PC-3 (cell line): ENCODE data around the gene PCK2. TPM values are rescaled to one million over a fixed set of nuclear protein-coding genes. Genes with fewer than 3 reads are reported as not detected.

ENCODE experiments used
- ATAC-seq: fragments of 200-7000 bp; cut with Tn5 transposase; 2 replicates; pipeline ENCODE4 v1.9.1; 2020; ENCODE audit warnings: mild to moderate bottlenecking, moderate library complexity
- BruUV-seq: library from RNA; stranded (reverse); fragments of 400-500 nt; replicated peaks from 2 replicates; lab custom pipeline; 2021; lab: Mats Ljungman, UMichigan
- CTCF ChIA-PET: fragments of 300-600 bp; sonication (Branson Sonifier 250); formaldehyde crosslinking; loops from one replicate; lab custom pipeline; 2022; ENCODE audit warnings: antibody characterized with exemption; lab: Charles Lee
- POLR2A ChIA-PET: fragments of 300-600 bp; sonication (Branson Sonifier 250); formaldehyde crosslinking; loops from one replicate; lab custom pipeline; 2022; ENCODE audit warnings: antibody characterized with exemption; ENCODE audit not compliant: unreplicated experiment; lab: Charles Lee
- DNase-seq: peaks from one replicate; pipeline ENCODE4 v3.0.0-alpha.2; 2015
- H2AFZ ChIP-seq: fragments of 300-600 bp; sonication (generic); 2 replicates; pipeline ENCODE4 v1.6.0; 2016; ENCODE audit warnings: antibody characterized with exemption, low read length
- H3F3A ChIP-seq: fragments of 300-600 bp; sonication (generic); one replicate; pipeline ENCODE4 v1.6.0; 2017; ENCODE audit warnings: antibody characterized with exemption, low read length, control low read depth, mild to moderate bottlenecking; ENCODE audit not compliant: unreplicated experiment
- H3K27ac ChIP-seq: fragments of 300-600 bp; sonication (generic); 2 replicates; pipeline ENCODE4 v1.5.1; 2016; ENCODE audit warnings: mild to moderate bottlenecking, low read length
- H3K27me3 ChIP-seq: fragments of 300-600 bp; sonication (generic); 2 replicates; pipeline ENCODE4 v1.6.1; 2016; ENCODE audit warnings: low read length, mixed read lengths
- H3K36me3 ChIP-seq: fragments of 300-600 bp; sonication (generic); 2 replicates; pipeline ENCODE4 v1.6.1; 2016; ENCODE audit warnings: low read depth, mixed run types, low read length, mixed read lengths
- H3K4me1 ChIP-seq: fragments of 300-600 bp; sonication (generic); 2 replicates; pipeline ENCODE4 v1.5.1; 2016; ENCODE audit warnings: low read length; ENCODE audit not compliant: insufficient read depth
- H3K4me2 ChIP-seq: fragments of 300-600 bp; sonication (generic); 2 replicates; pipeline ENCODE4 v1.6.0; 2016; ENCODE audit warnings: low read length
- H3K4me3 ChIP-seq: fragments of 300-600 bp; sonication (generic); 2 replicates; pipeline ENCODE4 v1.5.1; 2016; ENCODE audit warnings: mild to moderate bottlenecking, low read length, mixed read lengths
- H3K79me2 ChIP-seq: fragments of 300-600 bp; sonication (generic); 2 replicates; pipeline ENCODE4 v1.6.1; 2017; ENCODE audit warnings: low read length, mixed read lengths
- H3K9ac ChIP-seq: fragments of 300-600 bp; sonication (generic); 2 replicates; pipeline ENCODE4 v1.6.0; 2016; ENCODE audit warnings: mild to moderate bottlenecking, low read length
- H3K9me2 ChIP-seq: fragments of 300-600 bp; sonication (generic); replicated peaks from 2 replicates; pipeline ENCODE4 v1.6.1; 2016; ENCODE audit warnings: mixed run types, low read length, mixed read lengths
- H3K9me3 ChIP-seq: fragments of 300-600 bp; sonication (generic); 2 replicates; pipeline ENCODE4 v1.6.1; 2016; ENCODE audit warnings: low read length, mixed read lengths
- H4K20me1 ChIP-seq: fragments of 300-600 bp; sonication (generic); 2 replicates; pipeline ENCODE4 v1.6.1; 2016; ENCODE audit warnings: low read length, mixed read lengths
- EZH2 ChIP-seq: fragments of 300-600 bp; sonication (generic); IDR thresholded peaks from one replicate; pipeline ENCODE4 v1.6.1; 2017; ENCODE audit warnings: antibody characterized with exemption, mild to moderate bottlenecking, low read length; ENCODE audit not compliant: unreplicated experiment
- EZH2phosphoT487 ChIP-seq: fragments of 300-600 bp; sonication (generic); IDR thresholded peaks from 2 replicates; pipeline ENCODE4 v1.6.1; 2018; ENCODE audit warnings: mild to moderate bottlenecking, antibody characterized with exemption, low read length, borderline replicate concordance
- intact Hi-C: fragments of 100-400 bp; cut with micrococcal nuclease; formaldehyde crosslinking; loops from 2 replicates; pipeline ENCODE4 v1.9.0; 2023
- total RNA-seq: library from RNA; depleted of rRNA; stranded (reverse); fragments of >200 nt; gene quantifications from 2 replicates; pipeline ENCODE4 v1.2.3, GENCODE V29; 2014
- TF ChIP-seq, protein P1 (sequence below): fragments of 300-600 bp; sonication (generic); conservative IDR thresholded peaks from 2 replicates; pipeline ENCODE4 v1.5.1; 2017; ENCODE audit warnings: antibody characterized with exemption, low read depth, mild to moderate bottlenecking, low read length

The PCK2 gene
- total RNA-seq, 1 experiment from 2014 or later = 11.6 TPM

DNA sequence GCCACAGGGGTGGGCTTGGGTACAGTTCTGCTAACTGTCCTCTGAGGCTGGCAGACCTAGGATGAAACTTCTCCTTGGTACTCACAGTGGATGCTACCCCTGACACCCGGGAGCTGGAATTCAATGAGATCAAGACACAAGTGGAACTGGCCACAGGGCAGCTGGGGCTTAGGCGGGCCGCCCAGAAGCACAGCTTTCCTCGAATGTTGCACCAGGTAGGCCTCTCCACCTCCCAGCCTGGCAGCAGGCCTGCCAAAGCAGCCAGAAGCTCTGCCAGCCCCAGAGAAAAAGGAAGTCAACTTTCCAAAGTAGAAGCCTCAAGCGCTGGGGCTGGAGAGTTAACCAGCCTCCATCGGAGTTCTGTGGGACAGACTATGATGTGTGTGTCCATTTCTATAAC, 23.1 kb downstream of the PCK2 start:
- Histone ChIP-seq H3K27me3 (no peaks in the 10 kb centered on the region), H4K20me1 (no peaks in the 10 kb centered on the region), H3K9me3 (no peaks in the 10 kb centered on the region), H2AFZ (no peak overlapping the region), H3K4me1 (peaks cover 18% of the 10 kb centered on the region), H3K27ac (no peak overlapping the region), H3K9me2 (no peaks in the 10 kb centered on the region), H3K79me2 (peaks cover 18% of the 10 kb centered on the region), H3K9ac (no peak overlapping the region), H3F3A (no peaks in the 10 kb centered on the region), H3K4me3 (no peak overlapping the region), H3K4me2 (no peak overlapping the region), H3K36me3 (peaks cover 15% of the 10 kb centered on the region)
- intact Hi-C loops = no loop called here
- no peak for TF ChIP-seq EZH2
- TF ChIP-seq, protein P1, sequence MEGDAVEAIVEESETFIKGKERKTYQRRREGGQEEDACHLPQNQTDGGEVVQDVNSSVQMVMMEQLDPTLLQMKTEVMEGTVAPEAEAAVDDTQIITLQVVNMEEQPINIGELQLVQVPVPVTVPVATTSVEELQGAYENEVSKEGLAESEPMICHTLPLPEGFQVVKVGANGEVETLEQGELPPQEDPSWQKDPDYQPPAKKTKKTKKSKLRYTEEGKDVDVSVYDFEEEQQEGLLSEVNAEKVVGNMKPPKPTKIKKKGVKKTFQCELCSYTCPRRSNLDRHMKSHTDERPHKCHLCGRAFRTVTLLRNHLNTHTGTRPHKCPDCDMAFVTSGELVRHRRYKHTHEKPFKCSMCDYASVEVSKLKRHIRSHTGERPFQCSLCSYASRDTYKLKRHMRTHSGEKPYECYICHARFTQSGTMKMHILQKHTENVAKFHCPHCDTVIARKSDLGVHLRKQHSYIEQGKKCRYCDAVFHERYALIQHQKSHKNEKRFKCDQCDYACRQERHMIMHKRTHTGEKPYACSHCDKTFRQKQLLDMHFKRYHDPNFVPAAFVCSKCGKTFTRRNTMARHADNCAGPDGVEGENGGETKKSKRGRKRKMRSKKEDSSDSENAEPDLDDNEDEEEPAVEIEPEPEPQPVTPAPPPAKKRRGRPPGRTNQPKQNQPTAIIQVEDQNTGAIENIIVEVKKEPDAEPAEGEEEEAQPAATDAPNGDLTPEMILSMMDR = no peak
- TF ChIP-seq EZH2phosphoT487 = no peak
- ATAC-seq (no peak), DNase-seq (no peak)
- POLR2A ChIA-PET = no interaction called here
- no TSS peak for BruUV-seq
- CTCF ChIA-PET = no interaction called here

DNA sequence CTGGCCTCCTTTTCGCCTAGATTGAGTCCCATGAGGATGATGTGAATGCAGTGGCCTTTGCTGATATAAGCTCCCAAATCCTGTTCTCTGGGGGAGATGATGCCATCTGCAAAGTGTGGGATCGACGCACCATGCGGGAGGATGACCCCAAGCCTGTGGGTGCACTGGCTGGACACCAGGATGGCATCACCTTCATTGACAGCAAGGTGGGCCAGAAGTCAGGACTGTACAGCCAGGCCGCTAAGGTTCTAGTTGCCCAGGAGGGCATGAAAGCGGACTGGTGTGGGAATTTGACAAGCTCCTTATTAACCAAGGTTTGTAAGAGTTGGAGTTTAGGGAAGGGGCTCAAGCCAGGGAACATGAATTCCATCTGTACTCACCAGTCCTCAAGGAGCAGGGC, 25.6 kb downstream of the PCK2 start:
- BruUV-seq = no TSS peak
- ChIA-PET POLR2A (no interaction called here), CTCF (no interaction called here)
- no peak for ATAC-seq
- Histone ChIP-seq H3K9ac (no peak overlapping the region), H3K27ac (no peak overlapping the region), H3K9me2 (no peaks in the 10 kb centered on the region), H3K9me3 (no peaks in the 10 kb centered on the region), H3K27me3 (no peaks in the 10 kb centered on the region), H4K20me1 (no peaks in the 10 kb centered on the region), H3K36me3 (peaks cover 15% of the 10 kb centered on the region), H3K79me2 (peaks cover 18% of the 10 kb centered on the region), H3K4me3 (no peak overlapping the region), H3K4me1 (peaks cover 13% of the 10 kb centered on the region), H3F3A (no peaks in the 10 kb centered on the region), H3K4me2 (no peak overlapping the region), H2AFZ (no peak overlapping the region)
- TF ChIP-seq, protein P1 = no peak
- TF ChIP-seq EZH2phosphoT487 = no peak
- no peak for TF ChIP-seq EZH2
- intact Hi-C loops = no loop called here
- DNase-seq = no peak

DNA sequence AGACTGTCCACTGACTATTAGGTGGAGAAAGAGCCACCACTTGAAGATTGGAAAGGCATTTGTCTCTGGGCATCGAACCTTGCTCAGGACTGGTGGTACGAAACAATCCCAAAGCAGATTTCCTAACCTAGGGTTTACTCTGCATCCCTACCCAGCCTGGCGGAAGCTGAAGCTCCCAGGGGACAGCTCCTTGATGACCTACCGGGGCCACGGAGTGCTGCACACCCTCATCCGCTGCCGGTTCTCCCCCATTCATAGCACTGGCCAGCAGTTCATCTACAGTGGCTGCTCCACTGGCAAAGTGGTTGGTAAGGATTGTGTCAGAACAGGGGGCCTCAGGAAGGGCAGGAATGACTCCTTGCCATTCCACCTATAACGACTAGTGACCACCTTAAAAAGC, 27.1 kb downstream of the PCK2 start:
- intact Hi-C loops = no loop called here
- H3K79me2 ChIP-seq = peaks cover 8% of the 10 kb centered on the region
- BruUV-seq = no TSS peak
- peaks cover 15% of the 10 kb centered on the region for H3K36me3 ChIP-seq
- H3K27ac ChIP-seq = no peak overlapping the region
- ATAC-seq = no peak
- H3K27me3 ChIP-seq = no peaks in the 10 kb centered on the region
- no peak overlapping the region for H3K9ac ChIP-seq
- no peaks in the 10 kb centered on the region for H4K20me1 ChIP-seq
- POLR2A ChIA-PET = no interaction called here
- H3K9me2 ChIP-seq = no peaks in the 10 kb centered on the region
- TF ChIP-seq, protein P1 = no peak
- TF ChIP-seq EZH2phosphoT487 = no peak
- TF ChIP-seq EZH2 = no peak
- no peak overlapping the region for H3K4me3 ChIP-seq
- H3F3A ChIP-seq = no peaks in the 10 kb centered on the region
- DNase-seq = no peak
- no peak overlapping the region for H3K4me2 ChIP-seq
- no peaks in the 10 kb centered on the region for H3K9me3 ChIP-seq
- H2AFZ ChIP-seq = no peak overlapping the region
- CTCF ChIA-PET = no interaction called here
- H3K4me1 ChIP-seq = peaks cover 6% of the 10 kb centered on the region
